OCI-LY7 (cell line): ENCODE results near the gene YJEFN3. TPM values are rescaled to one million over a fixed set of nuclear protein-coding genes. Genes with fewer than 3 reads are reported as not detected.

ENCODE experiments used
- BruUV-seq: library from RNA; stranded (reverse); fragments of 400-500 nt; replicated peaks from 2 replicates; lab custom pipeline; 2021; lab: Mats Ljungman, UMichigan
- CTCF ChIA-PET: fragments of 300-600 bp; sonication (Branson Sonifier 250); formaldehyde crosslinking; loops from one replicate; lab custom pipeline; 2022; ENCODE audit warnings: antibody characterized with exemption; ENCODE audit not compliant: unreplicated experiment; lab: Charles Lee
- POLR2A ChIA-PET: fragments of 300-600 bp; sonication (Branson Sonifier 250); formaldehyde crosslinking; loops from one replicate; lab custom pipeline; 2022; ENCODE audit warnings: antibody characterized with exemption; lab: Charles Lee
- DNase-seq: peaks from one replicate; pipeline ENCODE4 v3.0.0-alpha.2; 2015; ENCODE audit warnings: low spot score
- H2AFZ ChIP-seq: fragments of 200-600 bp; sonication (generic), shearing (Covaris generic); 2 replicates; pipeline ENCODE4 v1.6.1; 2014; ENCODE audit warnings: mild to moderate bottlenecking, antibody characterized with exemption, low read length, moderate library complexity
- H3K27ac ChIP-seq: fragments of 200-600 bp; sonication (generic); 2 replicates; pipeline ENCODE4 v1.5.1; 2014; ENCODE audit warnings: mixed run types, low read depth, mild to moderate bottlenecking, moderate library complexity, low read length, inconsistent platforms; ENCODE audit not compliant: poor library complexity, severe bottlenecking
- H3K36me3 ChIP-seq: fragments of 200-600 bp; sonication (generic); 2 replicates; pipeline ENCODE4 v1.6.1; 2014; ENCODE audit warnings: mild to moderate bottlenecking, antibody characterized with exemption, low read length, moderate library complexity, mixed read lengths; ENCODE audit not compliant: insufficient read depth
- H3K4me1 ChIP-seq: fragments of 200-600 bp; sonication (generic); 2 replicates; pipeline ENCODE4 v1.5.1; 2014; ENCODE audit warnings: mild to moderate bottlenecking, low read length; ENCODE audit not compliant: insufficient read depth, poor library complexity, severe bottlenecking
- H3K4me2 ChIP-seq: fragments of 200-600 bp; sonication (generic); 2 replicates; pipeline ENCODE4 v1.6.1; 2014; ENCODE audit warnings: mild to moderate bottlenecking, low read length
- H3K4me3 ChIP-seq: fragments of 200-600 bp; sonication (generic); 2 replicates; pipeline ENCODE4 v1.5.1; 2014; ENCODE audit warnings: mild to moderate bottlenecking, low read depth, low read length; ENCODE audit not compliant: poor library complexity, severe bottlenecking
- H3K79me2 ChIP-seq: fragments of 200-600 bp; sonication (generic); 2 replicates; pipeline ENCODE4 v1.6.1; 2016; ENCODE audit warnings: low read depth, mild to moderate bottlenecking, low read length, moderate library complexity, mixed read lengths; ENCODE audit not compliant: insufficient read depth
- H3K9me2 ChIP-seq: fragments of 200-600 bp; sonication (generic); 2 replicates; pipeline ENCODE4 v1.6.1; 2016; ENCODE audit warnings: mild to moderate bottlenecking, low read length, mixed read lengths; ENCODE audit not compliant: insufficient read depth
- H3K9me3 ChIP-seq: fragments of 200-600 bp; sonication (generic); 2 replicates; pipeline ENCODE4 v1.6.1; 2014; ENCODE audit warnings: mild to moderate bottlenecking, mixed run types, low read length, mixed read lengths
- H4K20me1 ChIP-seq: fragments of 200-600 bp; sonication (generic); 2 replicates; pipeline ENCODE4 v1.6.1; 2014; ENCODE audit warnings: mild to moderate bottlenecking, antibody characterized with exemption, low read length, moderate library complexity, mixed read lengths; ENCODE audit not compliant: insufficient read depth
- CTCF ChIP-seq: fragments of 200-600 bp; sonication (generic); conservative IDR thresholded peaks from 2 replicates; pipeline ENCODE4 v1.5.1; 2014; ENCODE audit warnings: mild to moderate bottlenecking, antibody characterized with exemption, low read length, moderate library complexity, mixed read lengths
- EZH2phosphoT487 ChIP-seq: fragments of 200-600 bp; sonication (generic); IDR thresholded peaks from 2 replicates; pipeline ENCODE4 v1.6.1; 2018; ENCODE audit warnings: low read depth, borderline replicate concordance, mild to moderate bottlenecking, mixed run types, antibody characterized with exemption, low read length, moderate library complexity, mixed read lengths
- intact Hi-C: fragments of 100-400 bp; cut with micrococcal nuclease; formaldehyde crosslinking; loops from one replicate; pipeline ENCODE4 v1.10.0; 2022; ENCODE audit not compliant: unreplicated experiment
- total RNA-seq, 2 experiments: library from RNA; depleted of rRNA in 1 of 2; stranded (reverse); fragments of >200 nt in 1 of 2; shearing (Covaris generic) in 1 of 2; gene quantifications; 2 replicates each; pipeline ENCODE4 v1.2.3, GENCODE V29; 2014 to 2022

Gene YJEFN3
- total RNA-seq, 2 experiments from 2014 or later = 5.4 to 35.3 TPM

- TF ChIP-seq EZH2phosphoT487 (no peak), CTCF (no peak)
- Histone ChIP-seq H2AFZ (no peak overlapping the region), H4K20me1 (no peaks in the 10 kb centered on the region), H3K9me2 (no peaks in the 10 kb centered on the region), H3K9me3 (no peaks in the 10 kb centered on the region), H3K4me2 (no peak overlapping the region), H3K4me1 (no peaks in the 10 kb centered on the region), H3K79me2 (no peaks in the 10 kb centered on the region), H3K27ac (no peak overlapping the region), H3K4me3 (no peak overlapping the region), H3K36me3 (no peaks in the 10 kb centered on the region)
- intact Hi-C loops = no loop called here
- BruUV-seq = no TSS peak
- CTCF ChIA-PET = no interaction called here
- POLR2A ChIA-PET = no interaction called here
- DNase-seq = no peak
These were observed 33.4 kb downstream of the YJEFN3 start for GRCh38 chr19:19561946-19562664.

GRCh38 chr19:19562665-19563347 lies 34.1 kb downstream of the YJEFN3 start:
- POLR2A ChIA-PET = no interaction called here
- BruUV-seq = no TSS peak
- TF ChIP-seq EZH2phosphoT487 (no peak), CTCF (no peak)
- Histone ChIP-seq H3K27ac (no peak overlapping the region), H3K36me3 (no peaks in the 10 kb centered on the region), H3K4me2 (no peak overlapping the region), H3K9me2 (no peaks in the 10 kb centered on the region), H3K9me3 (no peaks in the 10 kb centered on the region), H4K20me1 (no peaks in the 10 kb centered on the region), H2AFZ (no peak overlapping the region), H3K4me1 (no peaks in the 10 kb centered on the region), H3K79me2 (no peaks in the 10 kb centered on the region), H3K4me3 (no peak overlapping the region)
- intact Hi-C loops = no loop called here
- DNase-seq = no peak
- CTCF ChIA-PET = no interaction called here

GRCh38 chr19:19563348-19563848 lies 34.7 kb downstream of the YJEFN3 start:
- ChIA-PET CTCF (interaction anchor here (0.7 kb wide), 1 partner anchor 31 kb away, joined by 3 read pairs; no protein-coding TSS in a partner anchor), POLR2A (no interaction called here)
- intact Hi-C loops = no loop called here

More at GRCh38 chr19:19563348-19563848, 34.7 kb downstream of the YJEFN3 start:
- H3K9me3 ChIP-seq = no peaks in the 10 kb centered on the region
- H4K20me1 ChIP-seq = no peaks in the 10 kb centered on the region
- TF ChIP-seq EZH2phosphoT487 = no peak
- no peak for TF ChIP-seq CTCF
- no peak overlapping the region for H3K27ac ChIP-seq
- H3K4me1 ChIP-seq = no peaks in the 10 kb centered on the region
- no TSS peak for BruUV-seq
- DNase-seq = no peak
- no peaks in the 10 kb centered on the region for H3K9me2 ChIP-seq
- no peak overlapping the region for H3K4me3 ChIP-seq
- no peak overlapping the region for H3K4me2 ChIP-seq
- no peaks in the 10 kb centered on the region for H3K79me2 ChIP-seq
- no peak overlapping the region for H2AFZ ChIP-seq
- no peaks in the 10 kb centered on the region for H3K36me3 ChIP-seq
